ENCODE measurements around the gene DCTD.
"Not testable (repeated sequence)": the region's sequence is repeated elsewhere in the genome, so short reads cannot be mapped to it uniquely, and the experiment has no call there.

DCTD gene

DNA sequence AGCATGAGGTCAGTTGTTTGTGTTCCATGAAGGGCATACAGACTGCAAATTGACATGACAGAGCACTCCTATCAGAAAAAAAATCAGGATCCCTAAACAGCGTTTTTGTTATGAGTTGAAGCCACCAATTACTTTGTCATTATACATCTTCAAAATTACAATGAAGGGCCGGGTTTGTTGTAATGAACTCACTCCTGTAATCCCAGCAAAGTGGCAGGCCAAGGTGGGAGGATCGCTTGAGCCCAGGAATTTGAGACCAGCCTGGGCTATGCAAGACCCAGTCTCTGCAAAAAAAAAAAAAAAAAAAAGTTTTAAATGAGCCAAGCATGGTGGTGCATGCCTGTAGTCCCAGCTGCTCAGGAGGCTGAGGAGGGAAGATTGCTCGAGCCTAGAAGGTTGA is 3.5 kb upstream of the DCTD start:
- DNase-seq (ENCODE audit: low read depth): no peak

DNA sequence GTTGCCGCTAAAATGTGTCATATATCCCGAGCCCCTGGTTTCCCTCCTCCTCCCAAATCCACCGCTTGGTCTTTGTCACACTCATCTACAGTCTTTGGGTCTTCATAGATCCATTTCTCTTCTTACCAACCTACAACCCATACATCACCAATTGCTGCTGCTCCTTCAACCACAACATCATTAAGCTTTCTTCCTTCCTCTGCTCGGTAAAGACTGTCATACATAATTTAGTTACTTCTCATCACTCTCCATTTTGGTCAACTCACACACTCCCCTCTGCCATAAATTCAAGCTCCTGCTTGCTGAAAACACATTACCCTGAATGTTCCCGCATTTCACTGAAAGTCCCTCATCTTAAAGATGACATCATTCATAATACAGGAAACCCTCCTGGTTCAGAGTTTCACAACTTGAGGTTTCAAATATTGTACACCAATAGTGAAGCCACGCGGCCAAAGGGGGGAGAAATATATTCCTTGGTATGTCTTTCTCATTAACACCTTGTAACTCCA is 1.7 kb upstream of the DCTD start:
- no peak for DNase-seq (ENCODE audit: low read depth)

DNA sequence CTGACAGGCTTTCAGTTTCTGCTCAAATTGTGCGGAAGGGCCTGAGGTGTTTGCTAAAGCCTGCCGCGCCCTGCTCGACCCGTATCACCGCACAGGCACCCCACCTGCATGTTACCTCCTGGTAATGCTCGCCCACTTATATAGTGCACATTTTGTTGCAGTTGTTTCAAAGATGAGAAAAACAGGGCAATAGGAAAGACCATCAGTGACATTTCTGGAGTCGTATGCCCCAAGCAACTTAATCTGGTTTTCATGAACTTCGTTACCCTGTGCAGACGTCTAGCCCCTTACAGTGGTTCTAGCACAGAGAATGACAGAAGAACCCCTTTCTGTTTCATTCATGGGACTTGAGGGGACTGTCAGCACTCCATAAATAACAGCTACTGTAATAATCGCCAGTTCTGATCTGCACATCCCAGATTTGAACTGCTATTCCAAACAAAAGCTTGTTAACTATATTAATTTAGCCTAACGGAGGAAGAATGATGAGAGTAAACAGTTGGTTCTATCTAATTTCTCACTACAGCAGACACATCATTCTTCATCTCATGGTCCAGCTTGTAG is 940 bp upstream of the DCTD start:
- no peak for DNase-seq (ENCODE audit: low read depth)

DNA sequence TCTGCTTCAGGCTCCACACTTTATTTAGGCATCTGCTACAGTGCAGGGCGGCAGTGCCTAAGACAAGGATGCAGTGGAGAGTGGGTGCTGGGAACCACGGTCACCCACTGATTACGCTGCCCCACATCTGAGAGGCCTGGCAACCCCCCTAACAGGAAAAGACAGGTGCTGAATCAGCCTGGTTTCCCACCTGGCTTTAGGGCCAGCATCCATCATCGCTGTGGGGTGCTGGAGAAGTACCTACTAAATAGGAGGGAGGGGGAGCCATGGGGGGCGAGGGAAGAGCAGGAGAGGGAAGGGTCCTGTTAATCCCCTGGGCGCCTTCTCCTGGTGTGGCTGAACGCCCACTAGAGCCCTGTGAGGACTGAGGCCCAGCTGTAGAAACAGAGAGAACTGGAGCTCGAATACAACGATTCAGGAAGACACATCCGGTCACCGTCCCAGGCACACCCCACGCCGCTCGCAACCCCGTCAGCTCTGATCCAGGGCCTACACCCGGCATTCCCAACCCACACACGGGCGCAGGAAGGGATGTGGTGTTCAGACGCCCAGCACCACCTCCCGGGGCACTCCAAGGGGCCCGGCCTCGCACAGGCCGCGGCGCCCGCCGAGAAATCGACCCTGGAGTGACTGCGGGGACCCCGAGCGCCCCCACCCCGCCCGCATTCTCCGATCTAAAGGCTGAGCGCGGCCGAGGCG is 554 bp downstream of the DCTD start:
- DNase-seq (ENCODE audit: low read depth): peak; percentile 16

DNA sequence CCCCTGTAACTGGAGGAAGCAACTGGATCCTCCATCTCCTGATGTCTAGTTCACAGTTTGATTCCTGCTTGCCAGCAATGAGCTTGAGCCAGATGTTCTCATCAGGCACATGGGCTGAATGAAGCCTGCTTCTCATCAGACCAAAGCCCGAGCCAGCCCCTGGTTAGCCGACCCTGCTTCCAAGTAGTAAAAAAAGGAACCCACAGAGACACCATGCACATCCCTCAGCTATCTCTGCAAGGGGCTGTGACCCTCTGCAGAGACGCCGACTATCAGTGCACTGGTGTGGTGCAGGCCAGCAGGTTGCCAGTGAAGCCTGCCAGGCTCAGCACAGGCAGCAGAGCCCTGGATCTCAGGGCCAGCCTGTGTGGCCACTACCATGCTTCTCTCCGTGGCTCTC is 2.8 kb downstream of the DCTD start:
- no peak for DNase-seq (ENCODE audit: low read depth)

- no peak for DNase-seq (ENCODE audit: low read depth)
Measured at GRCh38 chr4:182913621-182914020, 3.6 kb downstream of the DCTD start.

- no peak for DNase-seq (ENCODE audit: low read depth)
Measured at GRCh38 chr4:182913036-182913435, 4.2 kb downstream of the DCTD start.

DNA sequence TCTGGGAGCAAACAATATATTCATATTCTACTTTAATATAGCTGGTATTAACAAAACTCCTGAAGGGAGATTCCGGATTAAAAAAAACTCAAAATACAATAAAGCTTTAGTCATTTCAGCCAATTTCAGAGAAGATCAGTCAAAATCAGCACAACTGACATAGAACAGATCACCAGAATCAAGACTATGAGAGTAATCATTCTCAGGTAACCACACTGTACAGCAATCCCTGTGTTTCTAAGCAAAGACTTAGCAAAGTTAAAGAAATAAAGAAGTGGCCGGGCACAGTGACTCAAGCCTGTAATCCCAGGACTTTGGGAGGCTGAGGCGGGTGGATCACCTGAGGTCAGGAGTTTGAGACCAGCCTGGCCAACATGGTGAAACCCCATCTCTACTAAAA is 9.1 kb downstream of the DCTD start:
- DNase-seq (ENCODE audit: low read depth): no peak

DNA sequence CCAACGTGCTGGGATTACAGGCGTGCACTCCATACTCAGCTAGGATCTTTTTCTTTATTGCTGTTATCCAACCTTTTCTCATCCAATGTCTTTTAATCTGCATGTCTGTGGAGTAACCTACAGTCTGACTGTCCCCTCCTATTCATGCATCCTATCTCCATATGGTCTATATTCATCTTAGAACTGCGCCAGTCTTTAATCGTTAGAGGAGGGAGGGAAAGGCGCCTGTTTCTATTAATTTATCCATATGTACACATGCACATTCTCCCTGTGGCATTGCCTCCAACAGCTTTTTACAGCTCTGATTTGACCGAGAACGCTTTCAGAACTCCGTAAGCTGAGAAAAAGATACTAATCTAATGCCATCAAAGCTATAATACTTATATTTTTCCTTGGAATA is 9.8 kb downstream of the DCTD start:
- no peak for DNase-seq (ENCODE audit: low read depth)

DNA sequence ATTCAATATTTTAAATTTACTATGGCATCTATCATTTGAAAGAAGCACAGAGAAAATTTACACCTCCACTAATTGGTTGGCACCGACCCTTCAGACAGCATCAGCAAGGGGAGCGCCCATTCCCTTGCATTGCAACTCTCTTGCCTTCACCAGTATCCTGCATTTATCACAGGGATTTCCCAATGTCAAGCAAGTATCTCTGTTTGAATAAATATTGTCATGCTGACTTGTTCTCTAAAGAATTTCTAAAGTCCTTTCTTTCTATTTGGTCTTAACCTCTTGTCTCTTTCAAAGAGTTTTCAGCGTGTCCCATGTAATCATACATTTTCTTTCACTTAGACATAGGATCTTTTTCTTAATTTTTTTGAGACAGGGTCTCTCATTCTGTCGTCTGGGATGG is 10.4 kb downstream of the DCTD start:
- no peak for DNase-seq (ENCODE audit: low read depth)

GRCh38 chr4:182905038-182905437 is 12.1 kb downstream of the DCTD start:
- DNase-seq (ENCODE audit: low read depth): no peak

GRCh38 chr4:182904211-182904761 is 12.9 kb downstream of the DCTD start:
- DNase-seq (ENCODE audit: low read depth): no peak

GRCh38 chr4:182903013-182903412 is 14.2 kb downstream of the DCTD start:
- DNase-seq (ENCODE audit: low read depth): no peak

DNA sequence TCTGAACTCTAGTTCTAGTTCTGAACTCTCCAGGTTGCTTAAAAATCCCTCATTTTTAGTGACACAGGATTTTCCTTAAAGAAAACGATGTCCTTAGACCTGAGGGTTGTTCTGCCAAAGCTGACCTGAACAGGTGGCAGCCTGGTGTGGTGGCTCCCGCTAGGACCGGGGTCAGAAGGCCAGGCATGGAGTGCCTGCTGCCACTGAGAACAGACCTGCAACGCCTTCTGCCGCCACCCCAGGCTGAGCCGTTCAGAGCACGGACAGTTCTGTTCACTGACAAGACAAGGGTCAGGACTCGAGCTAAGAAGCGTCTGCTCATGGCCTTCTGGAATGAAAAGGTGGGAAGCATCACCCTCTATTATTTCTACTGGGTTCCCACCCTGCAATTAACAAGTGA is 15.8 kb downstream of the DCTD start:
- no peak for DNase-seq (ENCODE audit: low read depth)

DNA sequence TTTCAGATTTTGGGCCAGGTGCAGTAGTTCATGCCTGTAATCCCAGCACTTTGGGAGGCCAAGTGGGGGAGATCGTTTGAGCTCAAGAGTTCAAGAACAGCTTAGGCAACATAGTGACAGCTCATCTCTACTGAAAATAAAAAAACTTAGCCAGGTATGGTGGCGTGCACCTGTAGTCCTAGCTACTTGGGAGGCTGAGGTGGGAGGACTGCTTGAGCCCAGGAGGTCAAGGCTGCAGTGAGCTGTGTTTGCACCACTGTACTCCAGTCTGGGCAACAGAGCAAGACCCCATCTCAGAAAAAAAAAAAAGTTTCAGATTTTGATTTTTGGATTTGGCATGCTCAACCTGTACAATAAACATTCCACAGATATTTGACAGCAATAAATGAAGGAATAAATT is 17.2 kb downstream of the DCTD start:
- DNase-seq (ENCODE audit: low read depth): not testable (repeated sequence)

DNA sequence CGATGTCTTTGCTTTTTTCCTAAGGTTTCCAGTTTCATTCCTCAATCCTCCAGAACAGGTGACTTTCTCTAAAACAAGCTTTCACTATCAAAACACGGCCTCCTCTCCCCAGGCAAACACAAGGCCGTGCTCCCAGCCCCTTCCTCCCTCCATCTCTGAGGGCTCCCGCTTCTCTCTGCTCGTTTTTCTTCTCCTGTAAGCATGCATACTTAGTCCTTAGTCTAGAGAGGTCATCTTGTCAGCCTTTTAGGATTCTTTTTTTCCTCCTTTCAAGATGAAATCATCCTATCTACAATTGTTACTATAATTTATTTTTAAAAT is 18.7 kb downstream of the DCTD start:
- DNase-seq (ENCODE audit: low read depth): no peak

DNA sequence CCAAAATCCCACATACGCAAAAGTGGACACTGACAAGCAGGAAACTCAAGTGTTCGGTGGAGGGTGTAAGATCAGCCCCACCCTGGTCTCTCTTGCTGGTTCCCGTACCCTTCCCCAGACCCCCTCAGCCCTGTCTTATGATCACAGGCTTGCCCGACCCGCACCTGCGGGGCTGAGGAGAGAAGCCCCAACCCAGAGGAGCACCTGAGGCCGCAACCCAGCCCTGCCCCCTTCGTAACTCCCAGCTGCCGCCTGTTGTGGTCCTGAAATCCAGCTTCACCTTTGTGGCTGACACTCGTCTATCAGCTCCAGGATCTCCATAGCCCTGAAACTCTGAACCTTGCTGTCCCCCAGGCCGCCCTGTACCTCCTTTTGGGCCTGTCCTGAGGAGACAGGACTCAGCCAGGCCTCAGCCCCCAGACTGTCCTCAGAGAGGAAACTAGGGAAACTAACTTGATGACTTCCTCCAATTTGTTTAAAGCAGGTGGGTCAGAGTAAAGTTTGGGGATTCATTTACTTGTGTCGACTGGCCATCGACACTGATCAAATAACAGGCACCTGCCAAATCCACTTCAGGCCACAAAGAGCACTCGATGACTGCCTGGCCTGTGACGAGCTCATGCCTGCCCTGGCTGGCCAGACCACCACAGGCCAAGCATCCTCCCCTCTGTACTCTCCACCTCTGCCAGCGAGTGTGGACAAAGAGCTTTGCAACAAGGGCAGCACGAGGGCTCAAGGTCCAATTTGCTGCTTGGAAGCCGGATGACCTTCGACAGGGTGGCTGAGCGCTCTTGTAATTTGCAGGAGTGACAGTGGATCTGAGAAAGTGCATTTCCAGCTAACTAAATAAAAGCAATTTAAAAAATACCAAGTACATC is 19.3 kb downstream of the DCTD start:
- no peak for DNase-seq (ENCODE audit: low read depth)

GRCh38 chr4:182896421-182896820 is 20.8 kb downstream of the DCTD start:
- DNase-seq (ENCODE audit: low read depth): no peak

DNA sequence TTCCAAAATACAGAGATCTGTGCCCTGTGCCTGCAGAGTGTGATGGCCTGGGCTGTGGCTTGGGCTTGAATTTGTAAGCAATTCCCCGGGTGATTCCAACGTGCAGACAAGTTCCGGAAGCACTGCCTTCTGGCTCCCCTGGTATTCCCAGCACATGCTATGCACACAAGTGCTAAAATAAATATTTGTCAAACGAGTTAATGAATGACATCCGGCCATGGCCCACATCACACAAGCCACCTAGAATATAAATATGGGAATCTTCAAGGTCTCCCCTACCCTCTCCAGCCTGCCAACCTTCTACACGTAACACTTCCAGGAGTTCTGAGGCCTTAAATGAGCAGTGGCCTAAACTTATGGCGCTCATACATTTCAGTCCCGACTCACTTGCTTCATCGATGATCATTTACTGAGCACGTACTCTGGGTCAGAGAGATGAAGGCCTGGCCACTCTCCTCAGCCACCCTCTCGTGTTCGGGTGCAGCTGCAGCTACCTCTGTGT is 21.3 kb downstream of the DCTD start:
- no peak for DNase-seq (ENCODE audit: low read depth)

DNA sequence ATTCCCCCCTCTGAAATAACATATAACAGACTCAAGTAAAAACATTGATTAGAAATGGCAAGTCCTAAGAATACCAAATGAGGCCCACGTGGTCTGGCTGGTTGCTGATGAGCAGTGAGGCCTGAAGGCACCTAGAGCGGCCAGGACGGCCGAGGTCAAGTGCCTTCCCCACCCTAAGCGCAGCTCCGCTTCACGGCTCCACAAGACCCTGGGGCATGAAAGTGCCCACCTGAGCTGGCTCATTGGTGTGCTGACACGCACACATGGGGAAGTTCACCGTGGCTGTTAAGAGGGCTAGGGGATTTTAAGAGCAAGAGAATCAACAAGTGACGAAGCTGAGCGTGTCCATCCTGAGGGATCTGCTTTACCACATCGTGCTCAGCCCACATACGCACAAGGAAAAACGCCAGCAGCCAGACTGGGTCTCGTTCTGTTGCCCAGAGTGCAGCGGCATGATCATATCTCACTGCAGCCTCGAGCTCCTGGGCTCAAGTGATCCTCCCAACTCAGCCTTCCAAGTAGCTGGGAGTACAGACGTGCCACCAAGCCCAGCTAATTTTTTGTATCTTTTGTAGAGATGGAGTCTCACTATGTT is 22.4 kb downstream of the DCTD start:
- DNase-seq (ENCODE audit: low read depth): no peak

DNA sequence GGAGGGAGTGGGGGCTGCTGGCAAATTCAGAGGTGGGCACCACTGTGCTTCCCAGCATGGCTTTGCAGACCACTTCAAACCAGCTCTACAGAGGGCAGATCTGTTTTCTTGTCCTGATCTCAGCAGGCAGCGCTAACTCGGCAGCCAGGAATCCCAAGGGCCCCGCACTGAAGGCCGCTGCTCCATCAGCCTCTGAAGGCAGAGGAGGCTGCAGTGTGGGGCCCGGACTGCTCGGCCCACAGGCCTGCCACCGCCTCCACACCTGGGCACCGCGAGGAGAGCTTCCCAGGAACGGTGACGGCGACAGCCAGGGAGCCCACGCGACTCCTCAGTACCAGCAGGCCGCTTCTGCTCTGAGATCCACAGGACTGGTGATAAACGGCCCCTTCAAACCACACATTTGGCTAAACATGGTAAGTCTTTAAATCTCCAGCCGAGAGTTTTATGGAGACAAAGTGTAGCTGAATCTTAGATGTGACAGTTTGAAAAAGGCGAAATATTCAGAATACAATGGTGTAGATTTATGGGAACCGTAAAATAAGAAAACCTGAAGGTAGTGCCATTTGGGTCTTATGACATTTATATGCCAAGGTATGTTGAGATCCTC is 23.6 kb downstream of the DCTD start:
- DNase-seq (ENCODE audit: low read depth): no peak

DNA sequence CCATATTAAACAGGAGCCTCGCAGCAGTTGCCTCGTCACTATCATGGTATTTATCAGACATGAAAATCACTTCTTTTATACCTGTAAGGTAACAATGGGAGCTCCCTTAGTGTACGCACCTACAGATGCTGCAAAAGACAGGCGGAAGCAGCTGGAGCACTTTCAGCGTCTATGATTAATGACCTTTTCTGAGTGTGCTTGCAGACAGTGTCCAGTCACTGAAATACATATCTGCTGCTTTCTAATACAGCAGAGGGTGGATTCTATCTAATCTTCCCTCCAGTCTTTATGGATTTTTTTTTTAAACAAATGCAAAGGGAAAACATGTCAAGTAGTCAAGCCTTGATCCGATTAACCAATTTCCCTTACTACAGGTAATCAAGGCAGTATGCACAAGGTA is 24.1 kb downstream of the DCTD start:
- no peak for DNase-seq (ENCODE audit: low read depth)

All from stimulated activated CD8-positive, alpha-beta memory T cell treated with anti-CD3 and anti-CD28 coated beads, Interleukin-15, amount 100 ng/mL, for 24 hours (primary cell).